Measurements from ENCODE around the gene CASP3.

Gene CASP3

GRCh38 chr4:184674011-184674410 lies 24.8 kb upstream of the CASP3 start:
- TF ChIP-seq REST (IDR thresholded peaks at IDR 0.05; ENCODE audit: insufficient read depth in 1 of 2, low read depth in 2 of 2, low read length in 2 of 2) (no peak), FOXP2 (optimal IDR thresholded peaks at IDR 0.05; ENCODE audit: borderline replicate concordance, extremely low read depth, extremely low read length, insufficient read depth) (no peak), POLR2AphosphoS5 (IDR thresholded peaks at IDR 0.05; ENCODE audit: low read depth, low read length) (no peak), SIN3A (IDR thresholded peaks at IDR 0.05; ENCODE audit: borderline replicate concordance, insufficient read depth, low read length) (no peak), TAF1 (IDR thresholded peaks at IDR 0.05; ENCODE audit: borderline replicate concordance, insufficient read depth, low read length) (no peak)

DNA sequence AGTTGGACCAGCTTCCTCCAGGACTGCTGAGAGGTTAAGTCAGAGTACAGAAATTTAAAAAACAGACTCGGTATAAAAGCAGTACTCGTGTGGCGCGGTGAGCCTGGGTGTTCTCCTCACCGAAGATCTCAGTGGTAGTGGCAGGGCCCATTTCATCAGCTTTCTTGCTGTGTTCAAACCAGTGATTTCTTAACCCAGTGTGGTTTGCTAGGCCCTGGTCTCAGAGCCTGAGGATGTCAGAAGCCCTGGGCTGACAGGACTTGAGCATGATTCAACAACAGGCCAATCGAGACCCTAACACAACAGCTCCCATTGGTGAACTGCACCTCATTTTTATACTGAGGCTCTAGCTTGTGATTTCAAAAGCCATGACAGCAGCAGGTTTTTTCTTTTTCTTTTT lies 23.5 kb upstream of the CASP3 start:
- no peak for TF ChIP-seq TAF1 (IDR thresholded peaks at IDR 0.05; ENCODE audit: borderline replicate concordance, insufficient read depth, low read length)
- no peak for TF ChIP-seq SIN3A (IDR thresholded peaks at IDR 0.05; ENCODE audit: borderline replicate concordance, insufficient read depth, low read length)
- no peak for TF ChIP-seq REST (IDR thresholded peaks at IDR 0.05; ENCODE audit: insufficient read depth in 1 of 2, low read depth in 2 of 2, low read length in 2 of 2)
- no peak for TF ChIP-seq FOXP2 (optimal IDR thresholded peaks at IDR 0.05; ENCODE audit: borderline replicate concordance, extremely low read depth, extremely low read length, insufficient read depth)
- no peak for TF ChIP-seq POLR2AphosphoS5 (IDR thresholded peaks at IDR 0.05; ENCODE audit: low read depth, low read length)

- TF ChIP-seq TAF1 (IDR thresholded peaks at IDR 0.05; ENCODE audit: borderline replicate concordance, insufficient read depth, low read length) (no peak), POLR2AphosphoS5 (IDR thresholded peaks at IDR 0.05; ENCODE audit: low read depth, low read length) (no peak), FOXP2 (optimal IDR thresholded peaks at IDR 0.05; ENCODE audit: borderline replicate concordance, extremely low read depth, extremely low read length, insufficient read depth) (no peak), SIN3A (IDR thresholded peaks at IDR 0.05; ENCODE audit: borderline replicate concordance, insufficient read depth, low read length) (no peak), REST (IDR thresholded peaks at IDR 0.05; ENCODE audit: insufficient read depth in 1 of 2, low read depth in 2 of 2, low read length in 2 of 2) (no peak)
Measured at GRCh38 chr4:184671101-184671500, 21.9 kb upstream of the CASP3 start.

DNA sequence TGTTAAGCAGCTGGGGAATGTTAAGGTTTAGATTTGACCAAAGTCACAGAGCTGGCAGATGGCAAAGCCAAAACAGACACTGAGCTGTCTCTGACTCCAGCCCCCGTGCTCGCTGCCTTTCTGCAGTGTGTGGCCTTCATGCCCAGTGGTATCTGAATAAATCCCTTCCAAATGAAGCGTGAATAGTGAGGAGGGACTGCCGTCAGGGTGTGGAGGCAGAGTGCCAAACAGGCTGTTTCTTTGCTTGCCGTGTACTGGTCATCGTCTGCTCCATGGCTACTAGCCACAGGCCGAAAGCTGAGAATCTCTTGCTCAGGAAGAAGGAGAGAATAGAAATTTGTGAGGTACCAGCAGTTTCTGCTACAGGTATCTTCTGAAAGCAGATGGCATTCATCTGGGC lies 20.0 kb upstream of the CASP3 start:
- TF ChIP-seq REST (IDR thresholded peaks at IDR 0.05; ENCODE audit: insufficient read depth in 1 of 2, low read depth in 2 of 2, low read length in 2 of 2) = no peak
- no peak for TF ChIP-seq POLR2AphosphoS5 (IDR thresholded peaks at IDR 0.05; ENCODE audit: low read depth, low read length)
- no peak for TF ChIP-seq TAF1 (IDR thresholded peaks at IDR 0.05; ENCODE audit: borderline replicate concordance, insufficient read depth, low read length)
- TF ChIP-seq SIN3A (IDR thresholded peaks at IDR 0.05; ENCODE audit: borderline replicate concordance, insufficient read depth, low read length) = no peak
- no peak for TF ChIP-seq FOXP2 (optimal IDR thresholded peaks at IDR 0.05; ENCODE audit: borderline replicate concordance, extremely low read depth, extremely low read length, insufficient read depth)
